K562 (cell line): ENCODE results near the gene PSRC1. TPM values are rescaled to one million over a fixed set of nuclear protein-coding genes. Genes with fewer than 3 reads are reported as not detected.
A peak's percentile ranks its signal among the peaks of the same experiment; 100 is the strongest.

Experiments
- ATAC-seq: fragments of 200-7000 bp; cut with Tn5 transposase; 3 replicates; pipeline ENCODE4 v1.9.1; 2020; ENCODE audit warnings: moderate library complexity
- BruUV-seq: library from RNA; stranded (reverse); fragments of 400-500 nt; replicated peaks from 2 replicates; lab custom pipeline; 2021; lab: Mats Ljungman, UMichigan
- CTCF ChIA-PET: fragments of 300-600 bp; formaldehyde crosslinking; extraction: SDS; loops from one replicate; lab custom pipeline; 2021; ENCODE audit warnings: low intra/inter-chr PET ratio; lab: Yijun Ruan, JAX
- POLR2A ChIA-PET: fragments of 300-600, 350-650 bp; sonication (Branson Sonifier 250); formaldehyde crosslinking; extraction: SDS; loops from one replicate; lab custom pipeline; 2021; ENCODE audit warnings: antibody characterized with exemption, inconsistent platforms; lab: Yijun Ruan, JAX
- DNase-seq, 4 experiments: peaks; one replicate each; pipeline versions ENCODE4 v3.0.0 to v3.0.0-alpha.2; 2011 to 2018; ENCODE audit warnings: low spot score in 3 of 4, mixed read lengths in 3 of 4; ENCODE audit errors: extremely low read depth in 1 of 4
- FAIRE-seq: peaks from 2 replicates; lab custom pipeline; 2011; peaks lifted over from hg19 to GRCh38; lab: Jason Lieb, UNC
- H2AFZ ChIP-seq: 2 replicates; pipeline ENCODE4 v1.6.0; 2011; ENCODE audit warnings: low read depth, low read length, control low read depth, inconsistent platforms
- H3K27ac ChIP-seq: fragments of 200-600 bp; 3 replicates; pipeline ENCODE4 v1.8.0; 2011; ENCODE audit warnings: low read depth, mild to moderate bottlenecking, control low read depth, inconsistent platforms, low read length, moderate library complexity, mixed read lengths; ENCODE audit errors: extremely low read depth
- H3K27me3 ChIP-seq, 2 experiments: fragments of 300-600 bp in 1 of 2; 2 replicates in 1 of 2; 3 replicates in 1 of 2; pipeline versions ENCODE4 v1.6.0 to v1.8.0; 2011; ENCODE audit warnings: inconsistent platforms in 2 of 2, low read length in 2 of 2, mild to moderate bottlenecking in 1 of 2, mixed read lengths in 1 of 2, moderate library complexity in 1 of 2; ENCODE audit not compliant: control insufficient read depth in 2 of 2, insufficient read depth in 2 of 2
- H3K36me3 ChIP-seq: fragments of 300-600 bp; 3 replicates; pipeline ENCODE4 v1.8.0; 2011; ENCODE audit warnings: mild to moderate bottlenecking, low read length, inconsistent platforms; ENCODE audit not compliant: control insufficient read depth, insufficient read depth
- H3K4me1 ChIP-seq, 2 experiments: fragments of 200-600 bp in 1 of 2; replicated peaks in 1 of 2; 2 replicates in 1 of 2; 3 replicates in 1 of 2; pipeline versions ENCODE4 v1.5.1 to v1.8.0; 2011; ENCODE audit warnings: inconsistent platforms in 2 of 2, low read length in 2 of 2, mild to moderate bottlenecking in 1 of 2, mixed read lengths in 1 of 2, moderate library complexity in 1 of 2; ENCODE audit not compliant: control insufficient read depth in 2 of 2, insufficient read depth in 2 of 2
- H3K4me2 ChIP-seq: 2 replicates; pipeline ENCODE4 v1.6.1; 2011; ENCODE audit warnings: low read length, control low read depth, inconsistent platforms, mixed read lengths; ENCODE audit not compliant: insufficient read depth
- H3K4me3 ChIP-seq: fragments of 200-600 bp; sonication (generic), shearing (Covaris generic); 2 replicates; pipeline ENCODE4 v1.5.1; 2016; ENCODE audit warnings: control low read depth, inconsistent platforms
- H3K79me2 ChIP-seq: fragments of 200-600 bp; 3 replicates; pipeline ENCODE4 v1.8.0; 2011; ENCODE audit warnings: low read length, inconsistent platforms; ENCODE audit not compliant: control insufficient read depth, insufficient read depth
- H3K9ac ChIP-seq, 2 experiments: 2 replicates each; pipeline versions ENCODE4 v1.6.0 to v1.6.1; 2011; ENCODE audit warnings: low read depth in 2 of 2, low read length in 2 of 2, control low read depth in 1 of 2, inconsistent platforms in 1 of 2, mild to moderate bottlenecking in 1 of 2, mixed read lengths in 1 of 2; ENCODE audit not compliant: insufficient read depth in 1 of 2
- H3K9me1 ChIP-seq: one replicate; pipeline ENCODE4 v1.6.0; 2011; ENCODE audit warnings: inconsistent platforms, mild to moderate bottlenecking, low read length, moderate library complexity; ENCODE audit not compliant: control insufficient read depth, insufficient read depth
- H3K9me3 ChIP-seq: replicated peaks from 2 replicates; pipeline ENCODE4 v1.5.1; 2011; ENCODE audit warnings: low read depth, low read length, inconsistent platforms; ENCODE audit not compliant: control insufficient read depth, insufficient read depth
- H4K20me1 ChIP-seq: replicated peaks from 2 replicates; pipeline ENCODE4 v1.6.1; 2011; ENCODE audit warnings: low read length, inconsistent platforms, mixed read lengths; ENCODE audit not compliant: control insufficient read depth, insufficient read depth
- ADNP ChIP-seq: fragments of 200-800 bp; sonication (Bioruptor generic); IDR thresholded peaks from 2 replicates; pipeline ENCODE4 v1.6.1; 2016; ENCODE audit warnings: missing genetic modification characterization, missing compliant biosample characterization
- BRCA1 ChIP-seq, 2 experiments: fragments of 450-650 bp in 1 of 2; sonication (generic) in 1 of 2; formaldehyde crosslinking in 1 of 2; IDR thresholded peaks; 2 replicates each; pipeline versions ENCODE4 v1.5.0 to v1.6.1; 2017 to 2020; ENCODE audit warnings: mild to moderate bottlenecking in 1 of 2, missing genetic modification reagents in 1 of 2
- CBX3 ChIP-seq, 2 experiments: IDR thresholded peaks; 1 replicate in 1 of 2; 2 replicates in 1 of 2; pipeline ENCODE4 v1.6.1; 2012; ENCODE audit warnings: inconsistent platforms in 2 of 2, low read length in 2 of 2, borderline replicate concordance in 1 of 2, control low read depth in 1 of 2
- CHAMP1 ChIP-seq: fragments of 450-650 bp; IDR thresholded peaks from 2 replicates; pipeline ENCODE4 v1.6.1; 2016; ENCODE audit warnings: mild to moderate bottlenecking
- E2F5 ChIP-seq: sonication (generic); formaldehyde crosslinking; IDR thresholded peaks from 2 replicates; pipeline ENCODE4 v1.8.0; 2022; ENCODE audit warnings: mild to moderate bottlenecking, missing genetic modification reagents
- GTF2B ChIP-seq: IDR thresholded peaks from 2 replicates; pipeline ENCODE4 v1.6.1; 2011; ENCODE audit not compliant: insufficient read length; ENCODE audit errors: extremely low read depth
- KDM4B ChIP-seq, 2 experiments: fragments of 450-650 bp in 1 of 2; sonication (generic) in 1 of 2; IDR thresholded peaks; 2 replicates each; pipeline ENCODE4 v1.6.1; 2016 to 2017; ENCODE audit warnings: borderline replicate concordance in 2 of 2, antibody characterized with exemption in 1 of 2, low read depth in 1 of 2, mild to moderate bottlenecking in 1 of 2
- L3MBTL2 ChIP-seq: fragments of 450-650 bp; IDR thresholded peaks from 2 replicates; pipeline ENCODE4 v1.6.1; 2016; ENCODE audit warnings: mild to moderate bottlenecking, moderate library complexity
- PHF20 ChIP-seq: fragments of 450-650 bp; IDR thresholded peaks from 2 replicates; pipeline ENCODE4 v1.6.1; 2018; ENCODE audit not compliant: partially characterized antibody
- TRIM24 ChIP-seq, 2 experiments: fragments of 450-650 bp; IDR thresholded peaks; 2 replicates each; pipeline ENCODE4 v1.6.1; 2016
- TRIM28 ChIP-seq: fragments of 450-650 bp; IDR thresholded peaks from 2 replicates; pipeline ENCODE4 v1.6.1; 2017
- ZBED1 ChIP-seq: IDR thresholded peaks from 2 replicates; pipeline ENCODE4 v1.6.1; 2014
- ZBTB7A ChIP-seq: IDR thresholded peaks from 2 replicates; pipeline ENCODE4 v1.6.1; 2011; ENCODE audit warnings: low read depth, mild to moderate bottlenecking, low read length, moderate library complexity, borderline replicate concordance; ENCODE audit not compliant: control insufficient read depth
- ZEB2 ChIP-seq: fragments of 450-650 bp; IDR thresholded peaks from 2 replicates; pipeline ENCODE4 v1.6.1; 2016
- ZNF280A ChIP-seq: fragments of 450-650 bp; IDR thresholded peaks from 2 replicates; pipeline ENCODE4 v1.6.1; 2018; ENCODE audit warnings: mild to moderate bottlenecking, low read depth; ENCODE audit not compliant: partially characterized antibody
- ZNF324 ChIP-seq: fragments of 250-450 bp; sonication (Bioruptor Pico); IDR thresholded peaks from 2 replicates; pipeline ENCODE4 v1.4.0; 2020; ENCODE audit warnings: mild to moderate bottlenecking
- in situ Hi-C: fragments of 300-500 bp; cut with MboI; formaldehyde crosslinking; loops from 4 replicates; pipeline ENCODE4 v1.15.0; 2018; ENCODE audit warnings: inconsistent platforms, mixed read lengths
- intact Hi-C: fragments of 100-400 bp; cut with micrococcal nuclease; formaldehyde crosslinking; loops from 2 replicates; pipeline ENCODE4 v1.14.2; 2022
- polyA plus RNA-seq, 8 experiments: library from polyadenylated mRNA; depleted of rRNA in 4 of 8; stranded (reverse) in 5 of 8; unstranded in 3 of 8; fragments of >200 nt; fragmentation: Nextera tagmentation in 2 of 8; fragmentation: Illumina TruSeq in 1 of 8; extraction: Ambion mirVana in 2 of 8; extraction: Trizol in 1 of 8; gene quantifications; 2 replicates each; pipeline versions ENCODE4 v1.2.1 to v1.2.3, GENCODE V29; 2011 to 2014; ENCODE audit warnings: inconsistent platforms in 1 of 8, missing spikeins in 1 of 8
- total RNA-seq, 7 experiments: library from RNA; depleted of rRNA in 6 of 7; stranded (reverse); fragments of >200 nt in 6 of 7; fragmentation: Illumina TruSeq in 2 of 7; extraction: Trizol in 2 of 7; gene quantifications; 2 replicates each; pipeline versions ENCODE4 v1.2.1 to v1.2.3, GENCODE V29; 2011 to 2021; ENCODE audit warnings: low replicate concordance in 1 of 7

Gene PSRC1
- total and polyA plus RNA-seq, 9 of the 15 experiments (the other 6 are each of a cell fraction or from before 2014, with no cell fraction given) = 6.5 to 65.2 (median 39.3) TPM

GRCh38 chr1:109282952-109283747, at the start of gene PSRC1 (continued):
- peak; percentile 89 for TF ChIP-seq L3MBTL2
- peak; percentile 17 for TF ChIP-seq PHF20
- TF ChIP-seq KDM4B (IDR thresholded peaks at IDR 0.05; ENCODE audit: borderline replicate concordance in 2 of 2, low read depth in 1 of 2) = peak in 1 of 2 experiments; percentile 85; a peak in 1 of 4 replicates
- peak; percentile 85; the same call in 1 of the 2 replicates for TF ChIP-seq ZBED1
- no peak for TF ChIP-seq GTF2B

- DNase-seq (no peak), FAIRE-seq (no peak), ATAC-seq (no peak)
- intact Hi-C loops (no loop called here), in situ Hi-C loops (no loop called here)
- Histone ChIP-seq H3K9me3 (peaks cover 15% of the 10 kb centered on the region), H2AFZ (no peak overlapping the region), H3K27ac (no peak overlapping the region), H4K20me1 (no peaks in the 10 kb centered on the region), H3K36me3 (peaks cover 90% of the 10 kb centered on the region), H3K4me2 (no peak overlapping the region), H3K27me3 (no peaks in the 10 kb centered on the region), H3K4me3 (no peak overlapping the region), H3K79me2 (no peaks in the 10 kb centered on the region), H3K9me1 (no peaks in the 10 kb centered on the region), H3K9ac (no peak overlapping the region), H3K4me1 (no peaks in the 10 kb centered on the region)
- BruUV-seq = no TSS peak
- POLR2A ChIA-PET = no interaction called here
- CTCF ChIA-PET = no interaction called here
- TF ChIP-seq TRIM28 (peak; percentile 89), CBX3 (IDR thresholded peaks at IDR 0.05; ENCODE audit: borderline replicate concordance in 1 of 2, low read length in 2 of 2) (peak in 1 of 2 experiments; percentile 88; a peak in 2 of 3 replicates), ADNP (tag) (0 out of 2 replicates have a peak, but pooled peaks have one; percentile 32), TRIM24 (IDR thresholded peaks at IDR 0.05) (peak in 1 of 2 experiments; percentile 44; a peak in 1 of 4 replicates), ZNF280A (peak; percentile 82), ZNF324 (peak; percentile 99), BRCA1 (IDR thresholded peaks at IDR 0.05) (no peak), BRCA1 (CRISPR knock-in tag; IDR thresholded peaks at IDR 0.05) (no peak), ZBTB7A (no peak), E2F5 (CRISPR knock-in tag) (no peak), CHAMP1 (0 out of 2 replicates have a peak, but pooled peaks have one; percentile 49), ZEB2 (0 out of 2 replicates have a peak, but pooled peaks have one; percentile 22)
These were observed 48.2 kb upstream of the PSRC1 start for GRCh38 chr1:109331113-109331512.
